WTC11 (cell line): ENCODE results near the gene VEPH1. TPM values are rescaled to one million over a fixed set of nuclear protein-coding genes. Genes with fewer than 3 reads are reported as not detected.

Experiments
- ATAC-seq: fragments of 200-7000 bp; cut with Tn5 transposase; 2 replicates; pipeline ENCODE4 v1.10.0; 2021; ENCODE audit warnings: mild to moderate bottlenecking, moderate library complexity
- CTCF ChIA-PET: fragments of 300-600 bp; sonication (Branson Sonifier 250); formaldehyde crosslinking; loops from one replicate; lab custom pipeline; 2021; ENCODE audit warnings: antibody characterized with exemption; lab: Charles Lee
- POLR2A ChIA-PET: fragments of 350-600 bp; sonication (Branson Sonifier 250); formaldehyde crosslinking; loops from one replicate; lab custom pipeline; 2021; ENCODE audit warnings: antibody characterized with exemption; lab: Charles Lee
- DNase-seq: peaks from one replicate; pipeline ENCODE4 v3.0.0; 2021; ENCODE audit warnings: low spot score
- H3K27ac Mint-ChIP-seq: 2 replicates; pipeline ENCODE4 v1.8.0; 2021; ENCODE audit warnings: mixed read lengths
- H3K27me3 Mint-ChIP-seq: 2 replicates; pipeline ENCODE4 v1.8.0; 2021; ENCODE audit warnings: low read depth, mild to moderate bottlenecking, moderate library complexity, mixed read lengths
- H3K36me3 Mint-ChIP-seq: 2 replicates; pipeline ENCODE4 v1.8.0; 2021; ENCODE audit warnings: mixed read lengths
- H3K4me1 Mint-ChIP-seq: 2 replicates; pipeline ENCODE4 v1.8.0; 2022; ENCODE audit warnings: mixed read lengths
- H3K4me3 Mint-ChIP-seq: 2 replicates; pipeline ENCODE4 v1.8.0; 2021; ENCODE audit warnings: mild to moderate bottlenecking, moderate library complexity, mixed read lengths
- H3K9me3 Mint-ChIP-seq: 2 replicates; pipeline ENCODE4 v1.8.0; 2021; ENCODE audit warnings: mixed read lengths
- CBFB ChIP-seq: sonication (generic); formaldehyde crosslinking; IDR thresholded peaks from 2 replicates; pipeline ENCODE4 v1.8.1; 2022; ENCODE audit warnings: mild to moderate bottlenecking, low read depth, missing genetic modification reagents
- ELF4 ChIP-seq: sonication (generic); formaldehyde crosslinking; IDR thresholded peaks from 2 replicates; pipeline ENCODE4 v1.8.1; 2022; ENCODE audit warnings: low read depth, mild to moderate bottlenecking, moderate library complexity, missing genetic modification reagents
- ESRRA ChIP-seq: sonication (generic); formaldehyde crosslinking; IDR thresholded peaks from 2 replicates; pipeline ENCODE4 v1.8.1; 2022; ENCODE audit warnings: mild to moderate bottlenecking, missing genetic modification reagents, borderline replicate concordance
- JAZF1 ChIP-seq: fragments of 250-450 bp; sonication (Bioruptor Pico); IDR thresholded peaks from 2 replicates; pipeline ENCODE4 v1.9.0; 2021; ENCODE audit warnings: moderate library complexity, mild to moderate bottlenecking, inconsistent platforms
- MYBL2 ChIP-seq: sonication (generic); formaldehyde crosslinking; IDR thresholded peaks from 2 replicates; pipeline ENCODE4 v1.8.1; 2023; ENCODE audit warnings: mild to moderate bottlenecking, moderate library complexity, missing genetic modification reagents
- NR1H2 ChIP-seq: sonication (generic); formaldehyde crosslinking; IDR thresholded peaks from 2 replicates; pipeline ENCODE4 v1.9.0; 2021; ENCODE audit warnings: mild to moderate bottlenecking, moderate library complexity, missing genetic modification reagents
- NR2C2 ChIP-seq: sonication (generic); formaldehyde crosslinking; IDR thresholded peaks from 2 replicates; pipeline ENCODE4 v1.8.0; 2022; ENCODE audit warnings: mild to moderate bottlenecking, missing genetic modification reagents
- PRRX2 ChIP-seq: fragments of 250-450 bp; sonication (Bioruptor Pico); IDR thresholded peaks from 2 replicates; pipeline ENCODE4 v1.8.0; 2021; ENCODE audit warnings: mild to moderate bottlenecking
- RORB ChIP-seq: fragments of 250-450 bp; sonication (Bioruptor Pico); IDR thresholded peaks from 2 replicates; pipeline ENCODE4 v1.9.0; 2021; ENCODE audit warnings: mild to moderate bottlenecking
- SMAD4 ChIP-seq: sonication (generic); formaldehyde crosslinking; IDR thresholded peaks from 2 replicates; pipeline ENCODE4 v1.8.0; 2022; ENCODE audit warnings: mild to moderate bottlenecking, missing genetic modification reagents
- TCF7 ChIP-seq: sonication (generic); formaldehyde crosslinking; IDR thresholded peaks from 2 replicates; pipeline ENCODE4 v1.8.0; 2022; ENCODE audit warnings: mild to moderate bottlenecking, low read depth, missing genetic modification reagents, moderate library complexity
- ZBTB21 ChIP-seq: sonication (generic); formaldehyde crosslinking; IDR thresholded peaks from 2 replicates; pipeline ENCODE4 v1.8.1; 2023; ENCODE audit warnings: mild to moderate bottlenecking, missing genetic modification reagents, borderline replicate concordance
- ZNF121 ChIP-seq: sonication (generic); formaldehyde crosslinking; IDR thresholded peaks from 2 replicates; pipeline ENCODE4 v1.8.0; 2023; ENCODE audit warnings: missing genetic modification reagents
- ZNF263 ChIP-seq: sonication (generic); formaldehyde crosslinking; IDR thresholded peaks from 2 replicates; pipeline ENCODE4 v1.8.1; 2022; ENCODE audit warnings: low read depth, mild to moderate bottlenecking, moderate library complexity, missing genetic modification reagents
- total RNA-seq: library from RNA; stranded (reverse); gene quantifications from 3 replicates; pipeline ENCODE4 v1.2.3, GENCODE V29; 2021
- TF ChIP-seq, protein P1 (sequence below): sonication (generic); formaldehyde crosslinking; IDR thresholded peaks from 2 replicates; pipeline ENCODE4 v1.8.1; 2023; ENCODE audit warnings: mild to moderate bottlenecking, missing genetic modification reagents
- TF ChIP-seq, protein P2 (sequence below): sonication (generic); formaldehyde crosslinking; conservative IDR thresholded peaks from 2 replicates; pipeline ENCODE4 v1.8.1; 2023; ENCODE audit warnings: mild to moderate bottlenecking, low read depth, missing genetic modification reagents, moderate library complexity
- TF ChIP-seq, protein P3 (sequence below): sonication (generic); formaldehyde crosslinking; IDR thresholded peaks from 2 replicates; pipeline ENCODE4 v1.8.0; 2023; ENCODE audit warnings: mild to moderate bottlenecking, missing genetic modification reagents
- TF ChIP-seq, protein P4 (sequence below): sonication (generic); formaldehyde crosslinking; conservative IDR thresholded peaks from 2 replicates; pipeline ENCODE4 v1.8.1; 2022; ENCODE audit warnings: mild to moderate bottlenecking, missing genetic modification reagents
- TF ChIP-seq, protein P5 (sequence below): fragments of 250-450 bp; sonication (Bioruptor Pico); IDR thresholded peaks from 2 replicates; pipeline ENCODE4 v1.9.0; 2021; ENCODE audit warnings: moderate library complexity, mild to moderate bottlenecking, inconsistent platforms, borderline replicate concordance
- TF ChIP-seq, protein P6 (sequence below): fragments of 250-450 bp; sonication (Bioruptor Pico); IDR thresholded peaks from 2 replicates; pipeline ENCODE4 v1.8.0; 2021; ENCODE audit warnings: mild to moderate bottlenecking

VEPH1 gene
- total RNA-seq, 1 experiment from 2014 or later = 10.8 TPM

DNA sequence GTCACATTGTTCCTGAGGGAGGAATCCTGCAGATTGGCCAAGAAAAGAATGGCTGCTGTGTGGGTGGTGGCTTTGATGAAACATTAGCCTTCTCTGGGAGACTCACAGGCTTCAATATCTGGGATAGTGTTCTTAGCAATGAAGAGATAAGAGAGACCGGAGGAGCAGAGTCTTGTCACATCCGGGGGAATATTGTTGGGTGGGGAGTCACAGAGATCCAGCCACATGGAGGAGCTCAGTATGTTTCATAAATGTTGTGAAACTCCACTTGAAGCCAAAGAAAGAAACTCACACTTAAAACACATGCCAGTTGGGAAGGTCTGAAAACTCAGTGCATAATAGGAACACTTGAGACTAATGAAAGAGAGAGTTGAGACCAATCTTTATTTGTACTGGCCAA lies 60.5 kb downstream of the VEPH1 start (continued):
- TF ChIP-seq, protein P1, sequence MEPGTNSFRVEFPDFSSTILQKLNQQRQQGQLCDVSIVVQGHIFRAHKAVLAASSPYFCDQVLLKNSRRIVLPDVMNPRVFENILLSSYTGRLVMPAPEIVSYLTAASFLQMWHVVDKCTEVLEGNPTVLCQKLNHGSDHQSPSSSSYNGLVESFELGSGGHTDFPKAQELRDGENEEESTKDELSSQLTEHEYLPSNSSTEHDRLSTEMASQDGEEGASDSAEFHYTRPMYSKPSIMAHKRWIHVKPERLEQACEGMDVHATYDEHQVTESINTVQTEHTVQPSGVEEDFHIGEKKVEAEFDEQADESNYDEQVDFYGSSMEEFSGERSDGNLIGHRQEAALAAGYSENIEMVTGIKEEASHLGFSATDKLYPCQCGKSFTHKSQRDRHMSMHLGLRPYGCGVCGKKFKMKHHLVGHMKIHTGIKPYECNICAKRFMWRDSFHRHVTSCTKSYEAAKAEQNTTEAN (CRISPR knock-in tag) = no peak
- TF ChIP-seq, protein P2, sequence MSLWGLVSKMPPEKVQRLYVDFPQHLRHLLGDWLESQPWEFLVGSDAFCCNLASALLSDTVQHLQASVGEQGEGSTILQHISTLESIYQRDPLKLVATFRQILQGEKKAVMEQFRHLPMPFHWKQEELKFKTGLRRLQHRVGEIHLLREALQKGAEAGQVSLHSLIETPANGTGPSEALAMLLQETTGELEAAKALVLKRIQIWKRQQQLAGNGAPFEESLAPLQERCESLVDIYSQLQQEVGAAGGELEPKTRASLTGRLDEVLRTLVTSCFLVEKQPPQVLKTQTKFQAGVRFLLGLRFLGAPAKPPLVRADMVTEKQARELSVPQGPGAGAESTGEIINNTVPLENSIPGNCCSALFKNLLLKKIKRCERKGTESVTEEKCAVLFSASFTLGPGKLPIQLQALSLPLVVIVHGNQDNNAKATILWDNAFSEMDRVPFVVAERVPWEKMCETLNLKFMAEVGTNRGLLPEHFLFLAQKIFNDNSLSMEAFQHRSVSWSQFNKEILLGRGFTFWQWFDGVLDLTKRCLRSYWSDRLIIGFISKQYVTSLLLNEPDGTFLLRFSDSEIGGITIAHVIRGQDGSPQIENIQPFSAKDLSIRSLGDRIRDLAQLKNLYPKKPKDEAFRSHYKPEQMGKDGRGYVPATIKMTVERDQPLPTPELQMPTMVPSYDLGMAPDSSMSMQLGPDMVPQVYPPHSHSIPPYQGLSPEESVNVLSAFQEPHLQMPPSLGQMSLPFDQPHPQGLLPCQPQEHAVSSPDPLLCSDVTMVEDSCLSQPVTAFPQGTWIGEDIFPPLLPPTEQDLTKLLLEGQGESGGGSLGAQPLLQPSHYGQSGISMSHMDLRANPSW (CRISPR knock-in tag) = no peak
- no peak for TF ChIP-seq PRRX2 (CRISPR knock-in tag)
- no peak for TF ChIP-seq NR1H2 (CRISPR knock-in tag)
- no peak for TF ChIP-seq TCF7 (CRISPR knock-in tag)
- TF ChIP-seq ELF4 (CRISPR knock-in tag) = no peak
- no peak for TF ChIP-seq CBFB (CRISPR knock-in tag)
- TF ChIP-seq, protein P3, sequence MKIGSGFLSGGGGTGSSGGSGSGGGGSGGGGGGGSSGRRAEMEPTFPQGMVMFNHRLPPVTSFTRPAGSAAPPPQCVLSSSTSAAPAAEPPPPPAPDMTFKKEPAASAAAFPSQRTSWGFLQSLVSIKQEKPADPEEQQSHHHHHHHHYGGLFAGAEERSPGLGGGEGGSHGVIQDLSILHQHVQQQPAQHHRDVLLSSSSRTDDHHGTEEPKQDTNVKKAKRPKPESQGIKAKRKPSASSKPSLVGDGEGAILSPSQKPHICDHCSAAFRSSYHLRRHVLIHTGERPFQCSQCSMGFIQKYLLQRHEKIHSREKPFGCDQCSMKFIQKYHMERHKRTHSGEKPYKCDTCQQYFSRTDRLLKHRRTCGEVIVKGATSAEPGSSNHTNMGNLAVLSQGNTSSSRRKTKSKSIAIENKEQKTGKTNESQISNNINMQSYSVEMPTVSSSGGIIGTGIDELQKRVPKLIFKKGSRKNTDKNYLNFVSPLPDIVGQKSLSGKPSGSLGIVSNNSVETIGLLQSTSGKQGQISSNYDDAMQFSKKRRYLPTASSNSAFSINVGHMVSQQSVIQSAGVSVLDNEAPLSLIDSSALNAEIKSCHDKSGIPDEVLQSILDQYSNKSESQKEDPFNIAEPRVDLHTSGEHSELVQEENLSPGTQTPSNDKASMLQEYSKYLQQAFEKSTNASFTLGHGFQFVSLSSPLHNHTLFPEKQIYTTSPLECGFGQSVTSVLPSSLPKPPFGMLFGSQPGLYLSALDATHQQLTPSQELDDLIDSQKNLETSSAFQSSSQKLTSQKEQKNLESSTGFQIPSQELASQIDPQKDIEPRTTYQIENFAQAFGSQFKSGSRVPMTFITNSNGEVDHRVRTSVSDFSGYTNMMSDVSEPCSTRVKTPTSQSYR = no peak
- TF ChIP-seq, protein P4, sequence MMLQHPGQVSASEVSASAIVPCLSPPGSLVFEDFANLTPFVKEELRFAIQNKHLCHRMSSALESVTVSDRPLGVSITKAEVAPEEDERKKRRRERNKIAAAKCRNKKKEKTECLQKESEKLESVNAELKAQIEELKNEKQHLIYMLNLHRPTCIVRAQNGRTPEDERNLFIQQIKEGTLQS (CRISPR knock-in tag) = no peak
- TF ChIP-seq, protein P5, sequence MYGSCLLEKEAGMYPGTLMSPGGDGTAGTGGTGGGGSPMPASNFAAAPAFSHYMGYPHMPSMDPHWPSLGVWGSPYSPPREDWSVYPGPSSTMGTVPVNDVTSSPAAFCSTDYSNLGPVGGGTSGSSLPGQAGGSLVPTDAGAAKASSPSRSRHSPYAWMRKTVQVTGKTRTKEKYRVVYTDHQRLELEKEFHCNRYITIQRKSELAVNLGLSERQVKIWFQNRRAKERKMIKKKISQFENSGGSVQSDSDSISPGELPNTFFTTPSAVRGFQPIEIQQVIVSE (CRISPR knock-in tag) = no peak
- no peak for TF ChIP-seq SMAD4 (CRISPR knock-in tag)
- TF ChIP-seq NR2C2 (CRISPR knock-in tag) = no peak

DNA sequence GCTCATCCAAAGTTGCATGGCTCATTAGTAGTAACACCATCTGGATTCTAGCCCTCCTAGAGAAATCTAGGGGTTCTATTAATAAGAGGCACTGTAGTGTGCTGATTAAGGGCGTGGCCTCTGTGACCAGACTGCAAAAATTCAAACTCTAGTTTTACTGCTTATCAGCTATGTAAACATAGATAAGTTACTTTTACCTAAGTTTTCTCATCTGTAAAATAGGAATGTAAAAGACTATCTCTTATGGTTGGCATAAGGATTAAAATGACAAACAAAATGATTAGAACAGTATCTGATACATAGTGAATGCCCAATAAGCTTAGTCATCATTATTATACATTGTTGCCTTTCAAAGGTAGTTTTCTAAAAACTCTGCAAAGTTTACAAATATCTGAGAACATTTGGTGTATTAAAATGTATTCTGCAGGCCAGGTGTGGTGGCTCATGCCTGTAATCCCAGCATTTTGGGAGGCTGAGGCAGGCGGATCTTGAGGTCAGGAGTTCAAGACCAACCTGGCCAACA lies 62.1 kb downstream of the VEPH1 start:
- H3K36me3 Mint-ChIP-seq = no peaks in the 10 kb centered on the region
- peaks cover 31% of the 10 kb centered on the region for H3K27me3 Mint-ChIP-seq
- no peak overlapping the region for H3K4me3 Mint-ChIP-seq
- no peaks in the 10 kb centered on the region for H3K9me3 Mint-ChIP-seq
- CTCF ChIA-PET = no interaction called here
- no peak for ATAC-seq
- H3K4me1 Mint-ChIP-seq = peaks cover 19% of the 10 kb centered on the region
- no peak overlapping the region for H3K27ac Mint-ChIP-seq
- DNase-seq = no peak
- POLR2A ChIA-PET = interaction anchor here (0.6 kb wide), 1 partner anchor 293 kb away, joined by 4 read pairs; no protein-coding TSS in a partner anchor
- TF ChIP-seq ZNF121 (no peak), MYBL2 (CRISPR knock-in tag) (no peak), ESRRA (CRISPR knock-in tag) (no peak), TCF7 (CRISPR knock-in tag) (no peak), ZBTB21 (CRISPR knock-in tag) (no peak), SMAD4 (CRISPR knock-in tag) (no peak), JAZF1 (CRISPR knock-in tag) (no peak), RORB (CRISPR knock-in tag) (no peak), ZNF263 (CRISPR knock-in tag) (no peak)
- TF ChIP-seq, protein P2 (CRISPR knock-in tag) = no peak
- TF ChIP-seq, protein P6, sequence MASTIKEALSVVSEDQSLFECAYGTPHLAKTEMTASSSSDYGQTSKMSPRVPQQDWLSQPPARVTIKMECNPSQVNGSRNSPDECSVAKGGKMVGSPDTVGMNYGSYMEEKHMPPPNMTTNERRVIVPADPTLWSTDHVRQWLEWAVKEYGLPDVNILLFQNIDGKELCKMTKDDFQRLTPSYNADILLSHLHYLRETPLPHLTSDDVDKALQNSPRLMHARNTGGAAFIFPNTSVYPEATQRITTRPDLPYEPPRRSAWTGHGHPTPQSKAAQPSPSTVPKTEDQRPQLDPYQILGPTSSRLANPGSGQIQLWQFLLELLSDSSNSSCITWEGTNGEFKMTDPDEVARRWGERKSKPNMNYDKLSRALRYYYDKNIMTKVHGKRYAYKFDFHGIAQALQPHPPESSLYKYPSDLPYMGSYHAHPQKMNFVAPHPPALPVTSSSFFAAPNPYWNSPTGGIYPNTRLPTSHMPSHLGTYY (CRISPR knock-in tag) = no peak
- TF ChIP-seq, protein P5 (CRISPR knock-in tag) = no peak
